ENCODE measurements around the gene MCC.

- TF ChIP-seq BACH2 (CRISPR knock-in tag; IDR thresholded peaks at IDR 0.05; ENCODE audit: borderline replicate concordance) (no peak), ARNTL (CRISPR knock-in tag; IDR thresholded peaks at IDR 0.05; ENCODE audit: borderline replicate concordance, low read depth) (no peak), SNAI2 (CRISPR knock-in tag; IDR thresholded peaks at IDR 0.05) (no peak), CSDC2 (CRISPR knock-in tag; IDR thresholded peaks at IDR 0.05) (no peak), ZFP3 (CRISPR knock-in tag; IDR thresholded peaks at IDR 0.05) (no peak), ESRRG (CRISPR knock-in tag; IDR thresholded peaks at IDR 0.05) (no peak), PPARA (CRISPR knock-in tag; IDR thresholded peaks at IDR 0.05; ENCODE audit: borderline replicate concordance) (no peak)
- TF ChIP-seq, protein P1, sequence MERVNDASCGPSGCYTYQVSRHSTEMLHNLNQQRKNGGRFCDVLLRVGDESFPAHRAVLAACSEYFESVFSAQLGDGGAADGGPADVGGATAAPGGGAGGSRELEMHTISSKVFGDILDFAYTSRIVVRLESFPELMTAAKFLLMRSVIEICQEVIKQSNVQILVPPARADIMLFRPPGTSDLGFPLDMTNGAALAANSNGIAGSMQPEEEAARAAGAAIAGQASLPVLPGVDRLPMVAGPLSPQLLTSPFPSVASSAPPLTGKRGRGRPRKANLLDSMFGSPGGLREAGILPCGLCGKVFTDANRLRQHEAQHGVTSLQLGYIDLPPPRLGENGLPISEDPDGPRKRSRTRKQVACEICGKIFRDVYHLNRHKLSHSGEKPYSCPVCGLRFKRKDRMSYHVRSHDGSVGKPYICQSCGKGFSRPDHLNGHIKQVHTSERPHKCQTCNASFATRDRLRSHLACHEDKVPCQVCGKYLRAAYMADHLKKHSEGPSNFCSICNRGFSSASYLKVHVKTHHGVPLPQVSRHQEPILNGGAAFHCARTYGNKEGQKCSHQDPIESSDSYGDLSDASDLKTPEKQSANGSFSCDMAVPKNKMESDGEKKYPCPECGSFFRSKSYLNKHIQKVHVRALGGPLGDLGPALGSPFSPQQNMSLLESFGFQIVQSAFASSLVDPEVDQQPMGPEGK (CRISPR knock-in tag; IDR thresholded peaks at IDR 0.05; ENCODE audit: borderline replicate concordance): no peak
Observed at GRCh38 chr5:113125371-113125770, 362.9 kb downstream of the MCC start.
